ENCODE results near the gene AK3. TPM values are rescaled to one million over a fixed set of nuclear protein-coding genes. Genes with fewer than 3 reads are reported as not detected.
"Not testable (repeated sequence)": the region's sequence is repeated elsewhere in the genome, so short reads cannot be mapped to it uniquely, and the experiment has no call there.

Gene AK3
- total RNA-seq, 1 donor from 2014 or later = 108 TPM

GRCh38 chr9:4678679-4679267 lies 62.2 kb downstream of the AK3 start:
- intact Hi-C loops (cut with DNase I) = loop anchor here (2.0 to 5.0 kb wide), 2 partner anchors 16 to 64 kb away; partner anchors contain the start of genes AK3 and PLPP6
- DNase-seq (ENCODE audit: low spot score) = no peak

- intact Hi-C loops (cut with DNase I) = loop anchor here (5.0 kb wide), 1 partner anchor 65 kb away; the partner anchor contains the start of gene AK3
- no peak for DNase-seq (ENCODE audit: low spot score)
Measured at GRCh38 chr9:4677392-4677791, 63.6 kb downstream of the AK3 start.

- no peak for DNase-seq (ENCODE audit: low spot score)
- intact Hi-C loops (cut with DNase I) = loop anchor here (5.0 kb wide), 1 partner anchor 68 kb away; the partner anchor contains the start of gene AK3
Measured at GRCh38 chr9:4674783-4675182, 66.2 kb downstream of the AK3 start.

- intact Hi-C loops (cut with DNase I) = no loop called here
- no peak for DNase-seq (ENCODE audit: low spot score)
Measured at GRCh38 chr9:4671737-4672136, 69.3 kb downstream of the AK3 start.

- no peak for DNase-seq (ENCODE audit: low spot score)
- intact Hi-C loops (cut with DNase I) = no loop called here
Measured at GRCh38 chr9:4670591-4670990, 70.4 kb downstream of the AK3 start.

GRCh38 chr9:4669890-4670289 lies 71.1 kb downstream of the AK3 start:
- no peak for DNase-seq (ENCODE audit: low spot score)
- intact Hi-C loops (cut with DNase I) = loop anchor here (10.0 kb wide), 1 partner anchor 315 kb away; the partner anchor contains the start of gene JAK2

- DNase-seq (ENCODE audit: low spot score) = no peak
- intact Hi-C loops (cut with DNase I) = loop anchor here (10.0 kb wide), 1 partner anchor 316 kb away; the partner anchor contains the start of gene JAK2
Measured at GRCh38 chr9:4668604-4669003, 72.4 kb downstream of the AK3 start.

GRCh38 chr9:4667681-4668080 lies 73.3 kb downstream of the AK3 start:
- DNase-seq (ENCODE audit: low spot score) = no peak
- intact Hi-C loops (cut with DNase I) = loop anchor here (10.0 kb wide), 1 partner anchor 317 kb away; the partner anchor contains the start of gene JAK2

- peak; percentile 86 for DNase-seq (ENCODE audit: low spot score)
- intact Hi-C loops (cut with DNase I) = loop anchor here (10.0 kb wide), 1 partner anchor 319 kb away; the partner anchor contains the start of gene JAK2
Measured at GRCh38 chr9:4666042-4666699, 74.8 kb downstream of the AK3 start, which contains the start of gene SPATA6L. TSS of gene SPATA6L (minus strand) at chr9:4666480. CDS start at chr9:4666250, 230 bp downstream.

GRCh38 chr9:4665357-4665756 lies 75.6 kb downstream of the AK3 start:
- DNase-seq (ENCODE audit: low spot score) = no peak
- intact Hi-C loops (cut with DNase I) = loop anchor here (10.0 kb wide), 1 partner anchor 319 kb away; the partner anchor contains the start of gene JAK2

- intact Hi-C loops (cut with DNase I) = loop anchor here (2.0 to 10.0 kb wide), 2 partner anchors 15 to 321 kb away; partner anchors contain the start of genes CDC37L1 and JAK2
- DNase-seq (ENCODE audit: low spot score) = no peak
Measured at GRCh38 chr9:4663956-4664355, 77.0 kb downstream of the AK3 start.

GRCh38 chr9:4662989-4663792 lies 77.8 kb downstream of the AK3 start:
- DNase-seq (ENCODE audit: low spot score) = no peak
- intact Hi-C loops (cut with DNase I) = loop anchor here (1.0 to 10.0 kb wide), 3 partner anchors 16 to 322 kb away; partner anchors contain the start of genes AK3, CDC37L1 and JAK2

GRCh38 chr9:4662108-4662988 lies 78.7 kb downstream of the AK3 start, which contains the start of gene PLPP6:
TSS of gene PLPP6 (plus strand) at chr9:4662294. CDS start at chr9:4662376, 82 bp downstream.
- peak; percentile 94 for DNase-seq (ENCODE audit: low spot score)
- intact Hi-C loops (cut with DNase I) = loop anchor here (1.0 to 10.0 kb wide), 3 partner anchors 16 to 322 kb away; partner anchors contain the start of genes AK3, CDC37L1 and JAK2

- DNase-seq (ENCODE audit: low spot score) = no peak
- intact Hi-C loops (cut with DNase I) = loop anchor here (1.0 to 10.0 kb wide), 3 partner anchors 17 to 323 kb away; partner anchors contain the start of genes AK3, CDC37L1 and JAK2
Measured at GRCh38 chr9:4661611-4662010, 79.4 kb downstream of the AK3 start.

- DNase-seq (ENCODE audit: low spot score) = no peak
- intact Hi-C loops (cut with DNase I) = loop anchor here (10.0 kb wide), 1 partner anchor 324 kb away; the partner anchor contains the start of gene JAK2
Measured at GRCh38 chr9:4661165-4661564, 79.8 kb downstream of the AK3 start.

- intact Hi-C loops (cut with DNase I) = loop anchor here (10.0 kb wide), 1 partner anchor 324 kb away; the partner anchor contains the start of gene JAK2
- DNase-seq (ENCODE audit: low spot score) = not testable (repeated sequence)
Measured at GRCh38 chr9:4660665-4661064, 80.3 kb downstream of the AK3 start.

Data from cardiac septum (tissue), 1 donor.